ENCODE data around the gene CALHM4.

Gene CALHM4

GRCh38 chr6:116563830-116564229 lies 10.3 kb downstream of the CALHM4 start:
- Histone ChIP-seq H3K27ac (ENCODE audit: low read depth, low read length) (no peak overlapping the region), H3K4me1 (ENCODE audit: insufficient read depth, low read length) (no peaks in the 10 kb centered on the region)
- WGBS = 93% methylated on average over 9 of the region's 9 CpGs

GRCh38 chr6:116564311-116564710 lies 10.8 kb downstream of the CALHM4 start:
- Histone ChIP-seq H3K27ac (ENCODE audit: low read depth, low read length) (no peak overlapping the region), H3K9ac (ENCODE audit: low read depth, low read length) (no peak overlapping the region), H3K4me3 (ENCODE audit: low read length) (no peak overlapping the region), H3K9me3 (ENCODE audit: insufficient read depth, low read depth, low read length) (no peaks in the 10 kb centered on the region), H3K4me1 (ENCODE audit: insufficient read depth, low read length) (no peaks in the 10 kb centered on the region), H3K36me3 (ENCODE audit: insufficient read depth, low read length) (no peaks in the 10 kb centered on the region), H3K27me3 (ENCODE audit: insufficient read depth, low read length) (no peaks in the 10 kb centered on the region; the same call in 1 of the 2 replicates)
- WGBS = 88% methylated on average over 7 of the region's 7 CpGs

More at GRCh38 chr6:116563830-116564229, 10.3 kb downstream of the CALHM4 start:
- Histone ChIP-seq H3K36me3 (ENCODE audit: insufficient read depth, low read length) (no peaks in the 10 kb centered on the region), H3K4me3 (ENCODE audit: low read length) (no peak overlapping the region), H3K9me3 (ENCODE audit: insufficient read depth, low read depth, low read length) (no peaks in the 10 kb centered on the region), H3K9ac (ENCODE audit: low read depth, low read length) (no peak overlapping the region), H3K27me3 (ENCODE audit: insufficient read depth, low read length) (no peaks in the 10 kb centered on the region; the same call in 1 of the 2 replicates)

- no peak overlapping the region for H3K9ac ChIP-seq (ENCODE audit: low read depth, low read length)
- WGBS = 94% methylated on average over 42 of the region's 42 CpGs
- no peak overlapping the region for H3K4me3 ChIP-seq (ENCODE audit: low read length)
- H3K27ac ChIP-seq (ENCODE audit: low read depth, low read length) = no peak overlapping the region
- H3K4me1 ChIP-seq (ENCODE audit: insufficient read depth, low read length) = 0 out of 2 replicates have a peak, but pooled peaks cover 5% of the 10 kb centered on the region
- H3K27me3 ChIP-seq (ENCODE audit: insufficient read depth, low read length) = no peaks in the 10 kb centered on the region; the same call in 1 of the 2 replicates
- H3K9me3 ChIP-seq (ENCODE audit: insufficient read depth, low read depth, low read length) = no peaks in the 10 kb centered on the region
- no peaks in the 10 kb centered on the region for H3K36me3 ChIP-seq (ENCODE audit: insufficient read depth, low read length)
Measured at GRCh38 chr6:116564921-116565872, 11.6 kb downstream of the CALHM4 start.

- no peak overlapping the region for H3K9ac ChIP-seq (ENCODE audit: low read depth, low read length)
- H3K4me1 ChIP-seq (ENCODE audit: insufficient read depth, low read length) = 0 out of 2 replicates have a peak, but pooled peaks cover 5% of the 10 kb centered on the region
- no peak overlapping the region for H3K4me3 ChIP-seq (ENCODE audit: low read length)
- H3K9me3 ChIP-seq (ENCODE audit: insufficient read depth, low read depth, low read length) = no peaks in the 10 kb centered on the region
- H3K27me3 ChIP-seq (ENCODE audit: insufficient read depth, low read length) = no peaks in the 10 kb centered on the region; the same call in 1 of the 2 replicates
- H3K36me3 ChIP-seq (ENCODE audit: insufficient read depth, low read length) = no peaks in the 10 kb centered on the region
- no peak overlapping the region for H3K27ac ChIP-seq (ENCODE audit: low read depth, low read length)
Measured at GRCh38 chr6:116568111-116568510, 14.6 kb downstream of the CALHM4 start.

- WGBS = 76% methylated on average over 7 of the region's 7 CpGs
- Histone ChIP-seq H3K27ac (ENCODE audit: low read depth, low read length) (no peak overlapping the region), H3K4me3 (ENCODE audit: low read length) (peak overlapping the region; percentile 89; the same call in 1 of the 2 replicates), H3K27me3 (ENCODE audit: insufficient read depth, low read length) (no peaks in the 10 kb centered on the region; the same call in 1 of the 2 replicates), H3K9me3 (ENCODE audit: insufficient read depth, low read depth, low read length) (no peaks in the 10 kb centered on the region), H3K4me1 (ENCODE audit: insufficient read depth, low read length) (0 out of 2 replicates have a peak, but pooled peaks cover 5% of the 10 kb centered on the region), H3K9ac (ENCODE audit: low read depth, low read length) (no peak overlapping the region), H3K36me3 (ENCODE audit: insufficient read depth, low read length) (peaks cover 3% of the 10 kb centered on the region; the same call in 1 of the 2 replicates)
Measured at GRCh38 chr6:116568821-116569755, 15.5 kb downstream of the CALHM4 start.

GRCh38 chr6:116570856-116571682 lies 17.5 kb downstream of the CALHM4 start, which contains the start of gene RWDD1:
Gene RWDD1, plus strand, starts transcription at chr6:116571504. Its CDS starts 79 bp downstream, at chr6:116571583.
- H3K4me3 ChIP-seq (ENCODE audit: low read length) = peak within 1 kb of the TSS; percentile 89
- no peaks in the 10 kb centered on the region; the same call in 1 of the 2 replicates for H3K27me3 ChIP-seq (ENCODE audit: insufficient read depth, low read length)
- peak within 1 kb of the TSS; percentile 92 for H3K9ac ChIP-seq (ENCODE audit: low read depth, low read length)
- H3K4me1 ChIP-seq (ENCODE audit: insufficient read depth, low read length) = 0 out of 2 replicates have a peak, but pooled peaks cover 5% of the 10 kb centered on the region
- H3K27ac ChIP-seq (ENCODE audit: low read depth, low read length) = peak within 1 kb of the TSS; percentile 85
- H3K36me3 ChIP-seq (ENCODE audit: insufficient read depth, low read length) = peaks cover 10% of the 10 kb centered on the region
- no peaks in the 10 kb centered on the region for H3K9me3 ChIP-seq (ENCODE audit: insufficient read depth, low read depth, low read length)
- WGBS = under 1% methylated on average over 62 of the region's 62 CpGs

- 3% methylated on average over 8 of the region's 12 CpGs for WGBS
- Histone ChIP-seq H3K27ac (ENCODE audit: low read depth, low read length) (peak overlapping the region; percentile 85), H3K36me3 (ENCODE audit: insufficient read depth, low read length) (peaks cover 16% of the 10 kb centered on the region), H3K9me3 (ENCODE audit: insufficient read depth, low read depth, low read length) (no peaks in the 10 kb centered on the region), H3K27me3 (ENCODE audit: insufficient read depth, low read length) (no peaks in the 10 kb centered on the region; the same call in 1 of the 2 replicates), H3K4me3 (ENCODE audit: low read length) (peak overlapping the region; percentile 89), H3K4me1 (ENCODE audit: insufficient read depth, low read length) (0 out of 2 replicates have a peak, but pooled peaks cover 5% of the 10 kb centered on the region), H3K9ac (ENCODE audit: low read depth, low read length) (peak overlapping the region; percentile 88)
Measured at GRCh38 chr6:116571683-116572000, 18.1 kb downstream of the CALHM4 start.

GRCh38 chr6:116572162-116572561 lies 18.6 kb downstream of the CALHM4 start:
- Histone ChIP-seq H3K27me3 (ENCODE audit: insufficient read depth, low read length) (no peaks in the 10 kb centered on the region; the same call in 1 of the 2 replicates), H3K36me3 (ENCODE audit: insufficient read depth, low read length) (peaks cover 20% of the 10 kb centered on the region), H3K27ac (ENCODE audit: low read depth, low read length) (no peak overlapping the region), H3K4me1 (ENCODE audit: insufficient read depth, low read length) (0 out of 2 replicates have a peak, but pooled peaks cover 5% of the 10 kb centered on the region), H3K4me3 (ENCODE audit: low read length) (peak overlapping the region; percentile 89), H3K9ac (ENCODE audit: low read depth, low read length) (peak overlapping the region; percentile 88), H3K9me3 (ENCODE audit: insufficient read depth, low read depth, low read length) (no peaks in the 10 kb centered on the region)
- WGBS = 7% methylated on average over 6 of the region's 7 CpGs

GRCh38 chr6:116575227-116575626 lies 21.7 kb downstream of the CALHM4 start:
- H3K9ac ChIP-seq (ENCODE audit: low read depth, low read length) = no peak overlapping the region
- no peaks in the 10 kb centered on the region for H3K27me3 ChIP-seq (ENCODE audit: insufficient read depth, low read length)
- no peaks in the 10 kb centered on the region for H3K9me3 ChIP-seq (ENCODE audit: insufficient read depth, low read depth, low read length)
- H3K4me1 ChIP-seq (ENCODE audit: insufficient read depth, low read length) = no peaks in the 10 kb centered on the region
- H3K4me3 ChIP-seq (ENCODE audit: low read length) = no peak overlapping the region
- peaks cover 38% of the 10 kb centered on the region for H3K36me3 ChIP-seq (ENCODE audit: insufficient read depth, low read length)
- no peak overlapping the region for H3K27ac ChIP-seq (ENCODE audit: low read depth, low read length)
- WGBS = 98% methylated on average over 2 of the region's 2 CpGs

- no peaks in the 10 kb centered on the region for H3K4me1 ChIP-seq (ENCODE audit: insufficient read depth, low read length)
- no peaks in the 10 kb centered on the region for H3K27me3 ChIP-seq (ENCODE audit: insufficient read depth, low read length)
- no peak overlapping the region for H3K27ac ChIP-seq (ENCODE audit: low read depth, low read length)
- H3K4me3 ChIP-seq (ENCODE audit: low read length) = no peak overlapping the region
- WGBS = 93% methylated on average over 5 of the region's 5 CpGs
- peaks cover 54% of the 10 kb centered on the region for H3K36me3 ChIP-seq (ENCODE audit: insufficient read depth, low read length)
- H3K9ac ChIP-seq (ENCODE audit: low read depth, low read length) = no peak overlapping the region
- no peaks in the 10 kb centered on the region for H3K9me3 ChIP-seq (ENCODE audit: insufficient read depth, low read depth, low read length)
Measured at GRCh38 chr6:116577486-116577885, 23.9 kb downstream of the CALHM4 start.
